HG02840 (cell line): ENCODE measurements around the gene ZNF419.

ENCODE experiments used
- ATAC-seq: cut with Tn5 transposase; IDR thresholded peaks from one replicate; pipeline ENCODE4 v1.9.1; 2021; ENCODE audit warnings: mild to moderate bottlenecking, moderate library complexity, moderate number of reproducible peaks; ENCODE audit not compliant: unreplicated experiment, low FRiP score

The ZNF419 gene

DNA sequence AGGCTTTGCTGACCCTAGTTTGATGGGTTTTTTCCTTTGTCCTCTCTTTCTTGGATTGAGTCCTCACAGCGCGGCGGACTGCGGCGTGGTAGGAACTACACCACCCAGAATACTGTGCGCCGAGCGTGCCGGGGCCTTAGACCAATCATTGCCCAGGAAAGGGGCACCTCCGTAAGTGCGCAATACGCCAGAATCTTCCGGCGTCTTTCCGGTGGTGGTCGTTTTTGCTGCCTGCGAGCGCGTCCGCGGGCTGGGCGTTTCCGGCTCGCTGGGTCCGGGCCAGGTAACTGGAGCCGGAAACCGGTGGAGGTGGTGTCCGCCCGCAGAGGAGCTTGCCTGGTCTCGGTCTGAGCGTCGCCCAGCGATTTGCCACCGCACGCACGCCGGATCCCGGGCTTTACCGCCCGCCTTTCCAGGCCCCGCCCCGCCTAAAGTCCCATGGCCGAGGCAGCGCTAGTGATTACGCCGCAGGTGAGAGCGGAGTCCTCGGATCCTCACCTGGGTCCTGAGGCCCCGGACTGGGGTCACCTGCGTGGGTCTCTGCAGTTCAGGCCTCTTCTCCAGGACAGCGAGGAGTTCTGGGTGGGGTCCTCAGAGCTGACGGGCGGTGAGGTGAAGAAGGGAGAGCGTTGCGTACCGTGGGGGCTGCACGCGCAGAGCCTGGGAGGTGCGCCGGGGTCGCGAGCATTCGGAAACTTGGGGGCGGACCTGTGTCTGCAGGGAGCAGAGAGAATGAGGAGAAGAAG, 39.8 kb downstream of the ZNF419 start, which contains the start of gene ZNF549:
Gene ZNF549 (plus strand): TSS at position 221 of the 746 bp plus-strand sequence. CDS start 218 bp downstream, at position 439.
- ATAC-seq = peak; percentile 98

DNA sequence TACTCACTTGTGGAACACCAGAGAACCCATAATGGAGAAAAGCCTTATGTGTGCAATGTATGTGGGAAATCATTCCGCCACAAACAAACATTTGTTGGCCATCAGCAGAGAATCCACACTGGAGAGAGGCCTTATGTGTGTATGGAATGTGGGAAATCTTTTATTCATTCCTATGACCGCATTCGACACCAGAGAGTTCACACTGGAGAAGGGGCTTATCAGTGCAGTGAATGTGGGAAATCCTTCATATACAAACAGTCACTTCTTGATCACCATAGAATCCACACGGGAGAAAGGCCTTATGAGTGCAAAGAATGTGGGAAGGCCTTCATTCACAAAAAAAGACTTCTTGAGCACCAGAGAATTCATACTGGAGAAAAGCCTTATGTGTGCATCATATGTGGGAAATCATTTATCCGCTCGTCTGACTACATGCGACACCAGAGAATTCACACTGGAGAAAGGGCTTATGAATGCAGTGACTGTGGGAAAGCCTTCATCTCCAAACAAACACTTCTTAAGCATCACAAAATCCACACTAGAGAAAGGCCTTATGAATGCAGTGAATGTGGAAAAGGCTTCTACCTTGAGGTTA, 50.5 kb downstream of the ZNF419 start:
- ATAC-seq = no peak
